Thoracic aorta (tissue), 2 donors: ENCODE data around the gene NPBWR2. TPM values are rescaled to one million over a fixed set of nuclear protein-coding genes. Genes with fewer than 3 reads are reported as not detected.
"Not testable (repeated sequence)": the region's sequence is repeated elsewhere in the genome, so short reads cannot be mapped to it uniquely, and the experiment has no call there.

ENCODE experiments used
- ATAC-seq: fragments of 150-250 bp; one replicate; pipeline ENCODE4 v1.8.0; 2017; ENCODE audit warnings: low read depth; ENCODE audit not compliant: insufficient number of reproducible peaks, low FRiP score
- DNase-seq: peaks from one replicate; pipeline ENCODE4 v3.0.0-alpha.2; 2020; ENCODE audit warnings: low spot score
- H3K27ac ChIP-seq, 2 donors: fragments of 200-600 bp; sonication (generic); 1 replicate in 1 of 2; 2 replicates in 1 of 2; pipeline ENCODE4 v1.5.1; 2016; ENCODE audit warnings: mild to moderate bottlenecking in 2 of 2, moderate library complexity in 2 of 2
- H3K27me3 ChIP-seq: fragments of 200-600 bp; sonication (generic); replicated peaks from 2 replicates; pipeline ENCODE4 v1.6.0; 2016; ENCODE audit warnings: mild to moderate bottlenecking; ENCODE audit not compliant: insufficient read depth
- H3K36me3 ChIP-seq: fragments of 200-600 bp; sonication (generic); one replicate; pipeline ENCODE4 v1.5.1; 2016
- H3K4me1 ChIP-seq, 2 donors: fragments of 200-600 bp; sonication (generic); 1 replicate in 1 of 2; 2 replicates in 1 of 2; pipeline versions ENCODE4 v1.5.1 to v1.6.0; 2016; ENCODE audit warnings: low read depth in 2 of 2, mild to moderate bottlenecking in 1 of 2; ENCODE audit not compliant: control insufficient read depth in 1 of 2
- H3K4me3 ChIP-seq: fragments of 200-600 bp; sonication (generic); 2 replicates; pipeline ENCODE4 v1.5.1; 2016; ENCODE audit warnings: mild to moderate bottlenecking
- H3K9me3 ChIP-seq: fragments of 200-600 bp; sonication (generic); 2 replicates; pipeline ENCODE4 v1.5.1; 2016
- total RNA-seq, 2 donors: library from RNA; depleted of rRNA; stranded (reverse); fragments of >200 nt; gene quantifications; one replicate each; pipeline versions ENCODE4 v1.1.0 to v1.2.3, GENCODE V29; 2016
- TF ChIP-seq, protein P1 (sequence below): fragments of 200-600 bp; sonication (generic); IDR thresholded peaks from one replicate; pipeline ENCODE4 v1.5.1; 2019; ENCODE audit warnings: antibody characterized with exemption

Gene NPBWR2
- total RNA-seq, 2 donors from 2014 or later = not detected

DNA sequence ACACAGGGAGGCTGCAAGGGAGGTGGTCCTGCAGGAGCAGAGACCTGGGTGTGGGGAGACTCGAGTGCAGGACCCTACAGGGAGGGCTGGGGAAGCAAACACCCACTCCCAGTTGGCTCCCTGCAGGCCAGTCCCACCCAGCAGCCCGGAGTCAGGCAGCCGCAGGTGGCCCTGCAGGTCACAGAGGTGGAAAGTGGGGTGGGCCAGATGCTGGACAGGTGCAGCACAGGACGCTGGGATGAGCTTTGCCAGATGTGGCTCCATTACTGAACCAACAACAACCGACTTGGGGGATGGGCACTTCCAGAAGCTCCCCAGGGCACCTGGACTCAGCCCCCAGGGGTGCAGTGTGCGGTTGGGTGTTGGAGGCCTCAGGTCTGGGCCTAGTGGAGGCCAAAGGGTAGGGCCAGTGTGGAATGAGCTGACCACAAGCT is 30.2 kb upstream of the NPBWR2 start:
- DNase-seq (no peak), ATAC-seq (no peak)
- Histone ChIP-seq H3K4me3 (no peak overlapping the region), H3K27ac (no peak overlapping the region), H3K9me3 (no peaks in the 10 kb centered on the region), H3K36me3 (no peaks in the 10 kb centered on the region), H3K27me3 (no peaks in the 10 kb centered on the region), H3K4me1 (no peaks in the 10 kb centered on the region)
- TF ChIP-seq, protein P1, sequence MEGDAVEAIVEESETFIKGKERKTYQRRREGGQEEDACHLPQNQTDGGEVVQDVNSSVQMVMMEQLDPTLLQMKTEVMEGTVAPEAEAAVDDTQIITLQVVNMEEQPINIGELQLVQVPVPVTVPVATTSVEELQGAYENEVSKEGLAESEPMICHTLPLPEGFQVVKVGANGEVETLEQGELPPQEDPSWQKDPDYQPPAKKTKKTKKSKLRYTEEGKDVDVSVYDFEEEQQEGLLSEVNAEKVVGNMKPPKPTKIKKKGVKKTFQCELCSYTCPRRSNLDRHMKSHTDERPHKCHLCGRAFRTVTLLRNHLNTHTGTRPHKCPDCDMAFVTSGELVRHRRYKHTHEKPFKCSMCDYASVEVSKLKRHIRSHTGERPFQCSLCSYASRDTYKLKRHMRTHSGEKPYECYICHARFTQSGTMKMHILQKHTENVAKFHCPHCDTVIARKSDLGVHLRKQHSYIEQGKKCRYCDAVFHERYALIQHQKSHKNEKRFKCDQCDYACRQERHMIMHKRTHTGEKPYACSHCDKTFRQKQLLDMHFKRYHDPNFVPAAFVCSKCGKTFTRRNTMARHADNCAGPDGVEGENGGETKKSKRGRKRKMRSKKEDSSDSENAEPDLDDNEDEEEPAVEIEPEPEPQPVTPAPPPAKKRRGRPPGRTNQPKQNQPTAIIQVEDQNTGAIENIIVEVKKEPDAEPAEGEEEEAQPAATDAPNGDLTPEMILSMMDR = no peak

DNA sequence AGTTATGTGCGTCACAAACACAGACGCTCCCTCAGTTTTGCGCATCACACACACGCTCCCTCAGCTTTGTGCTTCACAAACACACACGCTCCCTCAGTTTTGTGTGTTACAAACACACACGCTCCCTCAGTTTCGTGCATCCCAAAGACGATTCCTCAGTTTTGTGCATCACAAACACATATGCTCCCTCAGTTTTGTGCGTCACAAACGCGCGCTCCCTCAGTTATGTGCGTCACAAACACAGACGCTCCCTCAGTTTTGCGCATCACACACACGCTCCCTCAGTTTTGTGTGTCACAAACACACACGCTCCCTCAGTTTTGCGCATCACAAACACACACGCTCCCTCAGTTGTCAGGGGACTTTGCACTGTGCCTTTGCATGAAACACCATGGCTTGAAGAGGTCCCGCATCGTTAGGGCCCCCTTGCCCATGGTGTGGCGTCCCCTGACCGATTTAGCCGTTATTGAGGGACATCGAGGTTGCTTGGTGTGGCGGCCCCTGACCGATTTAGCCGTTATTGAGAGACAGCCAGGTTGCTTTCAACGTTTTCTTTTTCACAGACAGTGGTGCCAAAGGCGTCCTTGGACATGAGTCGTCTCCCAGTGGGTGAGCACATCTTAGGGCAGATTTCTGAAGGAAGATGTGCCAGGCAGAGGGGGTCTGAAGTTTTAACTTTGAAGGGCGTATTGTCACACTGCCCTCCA is 28.8 kb upstream of the NPBWR2 start:
- no peaks in the 10 kb centered on the region for H3K27me3 ChIP-seq
- no peaks in the 10 kb centered on the region for H3K4me1 ChIP-seq
- H3K27ac ChIP-seq = no peak overlapping the region
- H3K36me3 ChIP-seq = no peaks in the 10 kb centered on the region
- no peaks in the 10 kb centered on the region for H3K9me3 ChIP-seq
- ATAC-seq (no peak), DNase-seq (no peak)
- TF ChIP-seq, protein P1 = no peak
- no peak overlapping the region for H3K4me3 ChIP-seq

DNA sequence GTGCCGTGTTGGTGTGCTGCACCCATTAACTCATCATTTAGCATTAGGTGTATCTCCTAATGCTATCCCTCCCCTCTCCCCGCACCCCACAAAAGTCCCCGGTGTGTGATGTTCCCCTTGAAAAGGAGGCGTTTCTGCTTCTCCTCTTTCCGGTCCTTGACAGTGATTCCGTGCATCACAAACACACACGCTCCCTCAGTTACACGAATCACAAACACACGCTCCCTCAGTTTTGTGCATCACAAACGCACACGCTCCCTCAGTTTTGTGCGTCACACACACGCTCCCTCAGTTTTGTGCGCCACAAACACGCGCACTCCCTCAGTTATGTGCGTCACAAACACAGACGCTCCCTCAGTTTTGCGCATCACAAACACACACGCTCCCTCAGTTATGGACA is 27.4 kb upstream of the NPBWR2 start:
- H3K9me3 ChIP-seq, H3K36me3 ChIP-seq, H3K27me3 ChIP-seq, H3K4me1 ChIP-seq, H3K4me3 ChIP-seq, ATAC-seq, DNase-seq, H3K27ac ChIP-seq: not testable (repeated sequence)

DNA sequence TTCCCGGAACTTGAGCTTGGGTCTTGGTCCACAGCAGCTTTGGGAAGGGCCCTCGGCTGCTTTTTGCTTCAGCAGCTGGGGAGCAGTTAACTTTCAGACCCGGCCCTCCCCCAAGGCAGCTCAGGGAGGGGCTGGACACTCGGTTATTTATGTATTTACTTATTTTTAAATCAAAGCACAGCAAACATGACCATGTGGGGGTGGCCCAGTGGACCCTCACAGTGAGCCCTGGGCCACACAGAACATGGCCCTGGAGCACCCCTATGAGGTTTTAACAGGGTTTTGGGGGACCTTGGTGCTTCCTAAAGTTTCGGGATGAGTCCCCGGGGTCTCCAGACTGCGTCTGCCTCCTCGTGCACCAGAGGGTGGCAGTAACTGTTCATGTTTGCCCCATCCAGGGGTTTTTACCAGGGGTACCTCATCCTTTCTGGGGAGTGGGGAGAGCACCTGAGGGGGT is 26.6 kb upstream of the NPBWR2 start:
- no peaks in the 10 kb centered on the region for H3K36me3 ChIP-seq
- no peak overlapping the region for H3K4me3 ChIP-seq
- no peaks in the 10 kb centered on the region for H3K4me1 ChIP-seq
- TF ChIP-seq, protein P1 = no peak
- DNase-seq (no peak), ATAC-seq (no peak)
- H3K27ac ChIP-seq = no peak overlapping the region
- no peaks in the 10 kb centered on the region for H3K27me3 ChIP-seq
- no peaks in the 10 kb centered on the region for H3K9me3 ChIP-seq

DNA sequence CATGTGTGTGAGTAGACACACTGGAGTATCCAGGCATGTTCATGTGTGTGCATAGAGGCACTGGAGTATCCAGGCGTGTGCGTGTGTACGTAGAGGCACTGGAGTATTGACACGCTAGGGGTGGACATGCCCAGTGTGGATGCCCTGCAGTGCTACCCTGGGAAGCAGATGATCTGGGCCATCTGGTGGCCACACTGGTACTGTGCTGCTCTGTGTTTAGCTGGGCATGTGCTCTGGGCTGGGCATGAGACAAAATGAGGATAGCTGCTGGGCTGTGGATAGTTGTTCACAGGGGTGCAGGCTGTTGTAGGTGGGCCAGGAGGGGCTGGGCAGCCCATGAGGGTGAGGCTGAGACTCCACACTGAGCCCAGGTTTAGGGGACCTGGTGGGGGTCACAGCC is 24.0 kb upstream of the NPBWR2 start:
- H3K36me3 ChIP-seq = no peaks in the 10 kb centered on the region
- H3K4me3 ChIP-seq = no peak overlapping the region
- no peaks in the 10 kb centered on the region for H3K27me3 ChIP-seq
- ATAC-seq = no peak
- no peak for DNase-seq
- TF ChIP-seq, protein P1 = no peak
- no peak overlapping the region for H3K27ac ChIP-seq
- no peaks in the 10 kb centered on the region for H3K4me1 ChIP-seq
- H3K9me3 ChIP-seq = no peaks in the 10 kb centered on the region

DNA sequence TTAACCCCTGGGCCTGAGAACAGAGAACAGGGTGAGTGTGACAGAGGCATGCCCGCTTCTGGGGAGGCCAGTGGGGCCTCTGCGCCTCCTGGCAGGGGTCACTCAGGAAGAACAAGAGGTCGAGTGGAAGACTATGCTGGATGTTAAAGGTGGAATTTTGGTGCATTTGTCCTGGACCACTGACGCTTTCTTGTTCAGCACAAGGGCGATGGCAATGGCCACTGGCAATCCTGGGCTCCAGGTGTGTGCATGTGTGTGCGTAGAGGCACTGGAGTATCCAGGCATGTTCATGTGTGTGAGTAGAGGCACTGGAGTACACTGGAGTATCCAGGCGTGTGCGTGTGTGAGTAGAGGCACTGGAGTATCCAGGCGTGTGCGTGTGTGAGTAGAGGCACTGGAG is 23.5 kb upstream of the NPBWR2 start:
- H3K9me3 ChIP-seq = no peaks in the 10 kb centered on the region
- H3K4me3 ChIP-seq = no peak overlapping the region
- ATAC-seq (no peak), DNase-seq (no peak)
- H3K36me3 ChIP-seq = no peaks in the 10 kb centered on the region
- H3K4me1 ChIP-seq = no peaks in the 10 kb centered on the region
- no peaks in the 10 kb centered on the region for H3K27me3 ChIP-seq
- no peak overlapping the region for H3K27ac ChIP-seq
- TF ChIP-seq, protein P1 = no peak
